Kidney epithelial cell (primary cell): ENCODE results near the gene WT1. TPM values are rescaled to one million over a fixed set of nuclear protein-coding genes. Genes with fewer than 3 reads are reported as not detected.

ENCODE experiments used
- DNase-seq: peaks from one replicate; pipeline ENCODE4 v3.0.0-alpha.2; 2010; ENCODE audit warnings: low read depth
- H3K27me3 ChIP-seq: 2 replicates; pipeline ENCODE4 v1.6.0; 2011; ENCODE audit warnings: low read length; ENCODE audit not compliant: control insufficient read depth, insufficient read depth
- H3K36me3 ChIP-seq: 2 replicates; pipeline ENCODE4 v1.5.1; 2011; ENCODE audit warnings: low read length; ENCODE audit not compliant: control insufficient read depth, insufficient read depth
- H3K4me3 ChIP-seq: 2 replicates; pipeline ENCODE4 v1.5.1; 2011; ENCODE audit warnings: low read depth, mild to moderate bottlenecking, control low read depth, low read length
- total RNA-seq: library from RNA; depleted of rRNA; stranded (reverse); fragments of >200 nt; gene quantifications from 2 replicates; pipeline ENCODE4 v1.2.3, GENCODE V29; 2015
- TF ChIP-seq, protein P1 (sequence below): IDR thresholded peaks from 2 replicates; pipeline ENCODE4 v1.5.1; 2011; ENCODE audit warnings: mild to moderate bottlenecking, moderate library complexity, low read length, control low read depth, inconsistent platforms; ENCODE audit not compliant: insufficient read depth, poor library complexity, severe bottlenecking

Gene WT1
- total RNA-seq, 1 donor from 2014 or later = 8.5 TPM

DNA sequence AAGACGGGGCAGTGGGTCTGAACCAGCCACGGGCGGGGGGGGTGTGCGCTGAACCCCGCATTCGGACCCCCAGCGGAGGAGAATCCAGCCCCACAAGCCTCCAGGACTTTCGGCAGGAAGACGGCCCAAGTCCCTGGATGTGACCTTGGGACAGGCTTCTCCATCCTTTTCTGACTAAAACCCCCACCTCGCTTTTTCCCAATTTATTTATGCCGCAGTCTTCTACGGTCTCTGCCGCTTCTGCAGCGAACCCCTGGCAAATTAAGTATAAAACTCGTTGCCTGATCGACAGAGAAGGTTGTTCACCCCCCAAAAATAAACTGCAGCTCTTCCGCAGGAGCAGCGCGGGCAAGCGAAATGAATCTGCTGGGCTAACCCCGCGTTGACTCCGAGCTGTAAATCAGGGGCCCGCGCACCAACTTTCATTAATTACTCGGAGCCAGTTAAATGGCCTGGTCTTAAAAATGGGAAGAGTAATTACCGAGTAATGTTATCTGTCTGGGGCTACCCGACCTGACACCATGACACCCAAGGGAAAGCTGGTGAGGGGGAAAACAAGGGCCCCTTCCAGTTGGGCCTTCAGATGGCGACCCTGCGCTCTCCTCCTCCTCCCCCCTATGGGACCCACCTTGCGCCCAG, 6.6 kb downstream of the WT1 start:
- TF ChIP-seq, protein P1, sequence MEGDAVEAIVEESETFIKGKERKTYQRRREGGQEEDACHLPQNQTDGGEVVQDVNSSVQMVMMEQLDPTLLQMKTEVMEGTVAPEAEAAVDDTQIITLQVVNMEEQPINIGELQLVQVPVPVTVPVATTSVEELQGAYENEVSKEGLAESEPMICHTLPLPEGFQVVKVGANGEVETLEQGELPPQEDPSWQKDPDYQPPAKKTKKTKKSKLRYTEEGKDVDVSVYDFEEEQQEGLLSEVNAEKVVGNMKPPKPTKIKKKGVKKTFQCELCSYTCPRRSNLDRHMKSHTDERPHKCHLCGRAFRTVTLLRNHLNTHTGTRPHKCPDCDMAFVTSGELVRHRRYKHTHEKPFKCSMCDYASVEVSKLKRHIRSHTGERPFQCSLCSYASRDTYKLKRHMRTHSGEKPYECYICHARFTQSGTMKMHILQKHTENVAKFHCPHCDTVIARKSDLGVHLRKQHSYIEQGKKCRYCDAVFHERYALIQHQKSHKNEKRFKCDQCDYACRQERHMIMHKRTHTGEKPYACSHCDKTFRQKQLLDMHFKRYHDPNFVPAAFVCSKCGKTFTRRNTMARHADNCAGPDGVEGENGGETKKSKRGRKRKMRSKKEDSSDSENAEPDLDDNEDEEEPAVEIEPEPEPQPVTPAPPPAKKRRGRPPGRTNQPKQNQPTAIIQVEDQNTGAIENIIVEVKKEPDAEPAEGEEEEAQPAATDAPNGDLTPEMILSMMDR = no peak
- H3K27me3 ChIP-seq = peaks cover 73% of the 10 kb centered on the region
- H3K4me3 ChIP-seq = no peak overlapping the region
- H3K36me3 ChIP-seq = no peaks in the 10 kb centered on the region
- no peak for DNase-seq

GRCh38 chr11:32427935-32428664, 7.2 kb downstream of the WT1 start:
- peaks cover 66% of the 10 kb centered on the region for H3K27me3 ChIP-seq
- DNase-seq = no peak
- no peak overlapping the region for H3K4me3 ChIP-seq
- TF ChIP-seq, protein P1 = no peak
- H3K36me3 ChIP-seq = no peaks in the 10 kb centered on the region

GRCh38 chr11:32427616-32427934, 7.8 kb downstream of the WT1 start:
- Histone ChIP-seq H3K36me3 (no peaks in the 10 kb centered on the region), H3K4me3 (no peak overlapping the region), H3K27me3 (peaks cover 61% of the 10 kb centered on the region)
- no peak for DNase-seq
- TF ChIP-seq, protein P1 = no peak

DNA sequence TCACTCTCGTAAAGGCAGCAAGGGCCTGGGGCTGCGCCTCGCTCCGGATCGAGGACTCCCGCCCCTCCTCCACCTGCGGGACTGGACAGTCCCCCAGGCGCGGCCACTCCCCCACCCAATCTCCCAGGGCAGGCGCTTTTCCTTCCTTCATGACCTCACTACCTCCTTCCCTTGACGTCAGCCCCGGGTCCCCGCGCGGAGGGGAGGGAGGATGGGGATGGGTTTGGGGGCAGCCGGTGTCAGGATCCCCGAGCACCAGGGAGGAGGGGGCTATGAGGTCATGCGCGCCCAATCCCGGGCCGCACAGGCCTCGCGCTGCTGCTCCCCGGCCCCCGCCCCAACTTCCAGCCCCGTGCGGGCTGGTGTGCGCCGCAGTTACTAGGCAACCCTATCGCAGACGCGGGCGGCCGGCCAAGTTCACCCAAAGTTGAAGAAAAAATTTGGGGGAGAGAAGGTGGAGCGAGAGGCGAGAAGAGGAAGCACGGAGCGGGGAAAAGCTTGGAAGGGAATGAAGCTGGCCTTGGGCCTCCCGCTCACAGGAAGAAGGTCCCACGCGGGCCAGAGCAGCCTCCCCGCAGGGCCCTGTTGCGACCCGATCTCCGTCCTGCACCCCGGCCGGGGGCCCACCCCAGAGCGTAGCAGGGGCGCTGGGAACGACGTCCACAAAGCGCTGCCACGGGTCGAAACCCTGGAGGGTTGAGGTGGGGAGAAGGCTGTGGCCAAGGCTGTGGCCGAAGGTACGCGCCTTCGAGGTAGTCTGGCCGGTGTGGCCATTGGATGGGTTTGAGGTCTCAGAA, 8.3 kb downstream of the WT1 start:
- DNase-seq = no peak
- TF ChIP-seq, protein P1 = no peak
- no peak overlapping the region for H3K4me3 ChIP-seq
- peaks cover 58% of the 10 kb centered on the region for H3K27me3 ChIP-seq
- no peaks in the 10 kb centered on the region for H3K36me3 ChIP-seq

GRCh38 chr11:32426192-32426591, 9.1 kb downstream of the WT1 start:
- TF ChIP-seq, protein P1 = no peak
- H3K4me3 ChIP-seq = no peak overlapping the region
- peaks cover 50% of the 10 kb centered on the region for H3K27me3 ChIP-seq
- no peaks in the 10 kb centered on the region for H3K36me3 ChIP-seq
- no peak for DNase-seq
